Immature natural killer cell (primary cell): ENCODE measurements around the gene EBF3. TPM values are rescaled to one million over a fixed set of nuclear protein-coding genes. Genes with fewer than 3 reads are reported as not detected.

Experiments used
- DNase-seq, 3 donors: peaks; one replicate each; pipeline ENCODE4 v3.0.0; 2022; ENCODE audit warnings: mixed read lengths in 1 of 3
- H3K27ac Mint-ChIP-seq, 6 donors: one replicate each; pipeline ENCODE4 v1.8.0; 2020; ENCODE audit warnings: mixed read lengths in 6 of 6, mild to moderate bottlenecking in 5 of 6, inconsistent platforms in 4 of 6, moderate library complexity in 3 of 6
- H3K27me3 Mint-ChIP-seq, 3 donors: one replicate each; pipeline ENCODE4 v1.8.0; 2020 to 2021; ENCODE audit warnings: low read depth in 3 of 3, mild to moderate bottlenecking in 3 of 3, mixed read lengths in 3 of 3, moderate library complexity in 3 of 3, inconsistent platforms in 1 of 3
- H3K36me3 Mint-ChIP-seq, 3 donors: one replicate each; pipeline ENCODE4 v1.8.0; 2020; ENCODE audit warnings: mixed read lengths in 3 of 3, inconsistent platforms in 2 of 3, mild to moderate bottlenecking in 2 of 3
- H3K4me1 Mint-ChIP-seq, 2 donors: one replicate each; pipeline ENCODE4 v1.8.0; 2020; ENCODE audit warnings: inconsistent platforms in 2 of 2, mild to moderate bottlenecking in 2 of 2, mixed read lengths in 2 of 2, moderate library complexity in 1 of 2
- H3K4me3 Mint-ChIP-seq, 5 donors: one replicate each; pipeline ENCODE4 v1.8.0; 2020; ENCODE audit warnings: mild to moderate bottlenecking in 5 of 5, mixed read lengths in 5 of 5, inconsistent platforms in 3 of 5, moderate library complexity in 3 of 5
- H3K9me3 Mint-ChIP-seq, 6 donors: one replicate each; pipeline ENCODE4 v1.8.0; 2020; ENCODE audit warnings: mild to moderate bottlenecking in 6 of 6, mixed read lengths in 6 of 6, inconsistent platforms in 4 of 6, moderate library complexity in 3 of 6
- polyA plus RNA-seq, 3 donors: library from polyadenylated mRNA; unstranded; fragments of 300-500 nt; fragmentation: Illumina TruSeq; gene quantifications; one replicate each; pipeline ENCODE4 v1.2.3, GENCODE V29; 2021

EBF3 gene
- polyA plus RNA-seq, 3 donors from 2014 or later, result not detected

DNA sequence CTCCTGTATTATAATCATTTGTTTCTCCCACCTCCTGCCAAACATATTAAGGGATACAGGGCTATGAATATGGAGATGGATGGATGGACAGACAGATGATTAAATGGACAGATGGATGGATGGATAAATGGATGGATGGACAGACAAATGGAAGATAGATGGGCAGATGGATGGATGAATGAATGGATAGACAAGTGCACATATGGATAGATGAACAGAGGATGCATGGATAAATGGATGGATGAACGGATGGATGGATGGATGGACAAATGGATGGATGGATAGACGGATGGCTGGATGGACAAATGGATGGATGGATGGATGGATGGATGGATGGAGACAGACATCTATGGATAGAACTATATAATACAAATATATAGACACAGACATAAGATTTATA lies 59.8 kb downstream of the EBF3 start:
- Mint-ChIP-seq H3K9me3 (no peaks in the 10 kb centered on the region), H3K4me3 (no peak overlapping the region), H3K27ac (no peak overlapping the region), H3K27me3 (peaks cover 0 to 3% (median 0%) of the 10 kb centered on the region in 3 donors), H3K36me3 (no peaks in the 10 kb centered on the region), H3K4me1 (no peaks in the 10 kb centered on the region)
- DNase-seq, result no peak

DNA sequence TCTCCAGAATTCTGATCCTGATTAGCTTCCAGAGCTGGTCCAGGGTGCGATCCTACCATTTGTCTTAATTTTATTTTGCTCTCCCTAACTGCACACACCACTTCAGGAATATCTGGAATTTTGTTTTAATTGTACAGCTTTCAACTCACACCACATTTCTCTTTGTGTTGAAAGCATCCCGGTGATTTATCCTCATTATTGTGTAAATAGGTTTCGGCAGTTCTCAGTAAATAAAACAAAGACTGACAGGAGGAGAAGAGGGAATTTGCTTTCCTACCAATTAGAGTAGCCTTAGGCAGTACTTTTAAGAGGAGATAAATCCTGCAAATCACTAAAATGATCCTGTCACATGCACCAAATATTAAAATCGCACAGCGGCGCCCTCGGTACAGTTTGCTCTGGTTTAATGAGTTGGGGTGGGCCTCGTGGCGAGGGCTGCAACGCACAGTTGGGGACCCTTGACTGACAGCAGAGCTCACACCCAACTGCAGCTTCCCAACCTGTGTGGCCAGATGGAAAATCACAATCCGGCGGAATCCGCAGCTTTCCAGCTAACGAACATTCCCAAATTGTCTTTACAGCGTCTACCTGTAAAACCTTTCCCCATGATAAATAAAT lies 62.6 kb downstream of the EBF3 start:
- no peak overlapping the region for H3K27ac Mint-ChIP-seq
- H3K4me3 Mint-ChIP-seq, result no peak overlapping the region
- H3K4me1 Mint-ChIP-seq, result no peaks in the 10 kb centered on the region
- DNase-seq, result no peak
- H3K27me3 Mint-ChIP-seq, result peaks cover 0 to 13% (median 2%) of the 10 kb centered on the region in 3 donors
- H3K36me3 Mint-ChIP-seq, result no peaks in the 10 kb centered on the region
- no peaks in the 10 kb centered on the region for H3K9me3 Mint-ChIP-seq

DNA sequence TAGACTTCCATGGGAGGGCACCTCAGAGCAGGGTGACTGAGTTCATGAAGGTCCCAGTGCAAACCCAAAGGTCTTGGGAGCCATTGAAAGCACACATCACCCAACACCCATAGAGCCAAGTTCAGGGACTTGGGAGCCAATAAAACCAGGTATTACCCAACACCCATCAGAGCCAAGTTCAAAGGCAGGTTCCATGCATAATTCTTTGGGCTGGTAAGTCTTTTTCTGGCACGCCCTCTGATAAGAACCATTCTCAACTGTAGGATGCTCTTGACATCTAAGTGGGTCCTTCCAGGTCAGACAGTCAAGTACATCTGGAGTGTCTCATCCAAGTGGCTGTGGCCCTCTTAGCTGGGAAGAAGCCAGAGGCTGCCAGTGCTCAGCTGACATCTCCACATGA lies 63.2 kb downstream of the EBF3 start:
- Mint-ChIP-seq H3K36me3 (no peaks in the 10 kb centered on the region), H3K27ac (no peak overlapping the region), H3K4me3 (no peak overlapping the region), H3K4me1 (no peaks in the 10 kb centered on the region), H3K27me3 (peaks cover 0 to 13% (median 2%) of the 10 kb centered on the region in 3 donors), H3K9me3 (no peaks in the 10 kb centered on the region)
- no peak for DNase-seq

DNA sequence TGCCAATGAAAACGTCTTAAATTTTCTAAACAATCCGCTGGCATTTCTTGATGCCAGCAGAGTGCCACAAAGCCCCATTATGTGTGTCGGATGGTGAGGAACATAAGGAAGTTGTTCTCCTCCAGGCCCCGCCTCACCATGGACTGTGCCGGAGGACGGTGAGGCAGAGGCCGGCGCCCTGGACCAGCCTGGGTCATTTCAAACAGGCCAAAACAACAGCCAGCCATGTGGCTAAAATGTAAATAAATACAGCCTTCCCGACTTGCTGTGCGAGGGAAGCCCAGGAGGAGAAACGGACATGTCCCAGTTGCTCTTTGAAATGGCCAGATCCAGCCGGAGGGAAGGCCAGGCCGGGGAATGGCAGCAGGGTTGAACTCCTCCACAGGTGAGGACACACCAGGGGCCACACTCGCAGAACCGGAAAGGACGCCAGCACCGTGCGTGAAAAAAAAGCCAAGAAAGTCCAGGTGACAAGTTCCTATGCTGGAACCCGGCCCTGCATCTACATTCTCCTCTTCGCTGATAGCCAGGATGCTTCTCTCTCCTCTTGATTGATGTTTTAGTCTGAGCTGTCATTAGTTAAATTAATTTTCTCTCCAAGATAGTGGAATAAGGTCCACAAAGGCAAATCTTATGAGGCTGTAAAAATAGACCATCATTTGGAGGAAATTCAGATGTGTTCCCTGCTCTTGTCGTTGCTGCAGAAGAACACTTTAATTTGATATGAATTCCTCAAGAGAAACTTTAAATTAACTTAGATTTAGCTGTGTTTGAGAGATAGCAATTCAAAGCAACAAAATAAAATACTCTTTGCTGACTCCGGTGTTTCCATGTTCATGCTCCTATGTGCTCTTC lies 64.6 kb downstream of the EBF3 start:
- no peak overlapping the region for H3K4me3 Mint-ChIP-seq
- no peaks in the 10 kb centered on the region for H3K4me1 Mint-ChIP-seq
- H3K27ac Mint-ChIP-seq, result no peak overlapping the region
- DNase-seq, result no peak
- H3K36me3 Mint-ChIP-seq, result no peaks in the 10 kb centered on the region
- H3K27me3 Mint-ChIP-seq, result peaks cover 0 to 13% (median 2%) of the 10 kb centered on the region in 3 donors
- no peaks in the 10 kb centered on the region for H3K9me3 Mint-ChIP-seq

DNA sequence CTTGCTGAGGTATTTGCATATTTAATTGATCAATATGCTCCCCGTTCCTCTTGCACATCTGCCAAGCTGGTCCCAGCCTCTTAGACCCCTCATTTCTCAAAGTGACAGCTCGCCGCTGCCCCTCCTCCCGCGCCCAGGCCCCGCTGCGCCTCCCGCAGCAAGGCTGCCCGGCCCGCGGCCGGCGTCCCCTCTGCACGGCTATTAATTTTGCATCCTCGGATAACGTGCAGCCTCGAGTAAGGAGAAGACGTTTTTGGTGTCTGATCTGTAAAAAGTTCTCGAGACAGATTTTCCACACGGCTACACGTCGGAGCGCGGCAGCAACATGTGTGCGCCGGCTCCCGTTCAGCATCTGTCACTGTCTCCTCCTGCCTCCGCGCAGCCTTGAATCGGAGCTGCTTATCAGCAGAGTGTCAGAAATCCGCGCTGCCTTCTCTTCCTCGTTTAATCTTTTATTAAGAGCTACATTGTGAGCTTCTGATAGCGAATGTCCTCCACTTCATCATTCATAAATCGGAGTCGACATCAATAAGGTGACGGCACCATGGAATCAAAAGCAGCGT lies 65.3 kb downstream of the EBF3 start:
- no peak for DNase-seq
- Mint-ChIP-seq H3K36me3 (no peaks in the 10 kb centered on the region), H3K9me3 (no peaks in the 10 kb centered on the region), H3K4me1 (no peaks in the 10 kb centered on the region), H3K4me3 (no peak overlapping the region), H3K27me3 (peaks cover 0 to 13% (median 2%) of the 10 kb centered on the region in 3 donors), H3K27ac (no peak overlapping the region)

DNA sequence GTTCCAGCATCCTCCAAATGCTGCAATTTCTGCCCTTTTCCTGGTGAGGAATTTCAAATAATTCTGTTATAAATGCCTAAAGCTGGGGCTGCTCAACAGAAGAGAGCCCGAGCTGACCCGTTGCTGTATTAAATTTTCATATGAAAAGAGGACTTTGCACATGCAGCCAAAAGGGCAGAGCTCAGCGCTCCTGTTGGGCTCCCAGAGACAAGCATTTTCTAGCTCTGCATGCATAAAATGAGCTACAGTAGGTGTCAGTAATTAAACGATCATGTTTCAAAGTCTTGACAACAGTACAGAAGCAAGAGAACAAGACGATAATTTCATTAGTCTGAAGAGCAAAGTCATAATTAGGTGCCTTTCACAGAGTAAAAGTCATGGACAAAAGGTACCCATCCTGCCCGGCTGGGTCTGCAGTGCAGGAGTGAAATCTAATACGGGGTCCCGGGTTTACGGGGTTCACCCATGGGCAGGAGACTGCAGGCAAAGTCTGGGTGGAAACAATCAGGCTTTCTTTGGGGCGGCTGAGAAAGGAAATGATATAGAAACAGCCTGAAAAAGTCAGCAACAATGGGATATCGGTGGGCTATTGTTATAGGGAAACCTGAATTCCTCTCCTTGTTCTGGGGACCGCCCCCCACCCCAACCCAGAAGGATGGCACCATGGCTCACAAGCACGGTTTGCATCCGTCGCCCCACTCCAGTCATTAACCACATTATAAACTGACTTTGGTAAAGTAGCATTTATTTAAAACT lies 66.0 kb downstream of the EBF3 start:
- Mint-ChIP-seq H3K9me3 (no peaks in the 10 kb centered on the region), H3K27me3 (peaks cover 0 to 13% (median 2%) of the 10 kb centered on the region in 3 donors), H3K4me3 (no peak overlapping the region), H3K4me1 (no peaks in the 10 kb centered on the region), H3K27ac (no peak overlapping the region), H3K36me3 (no peaks in the 10 kb centered on the region)
- DNase-seq, result no peak

DNA sequence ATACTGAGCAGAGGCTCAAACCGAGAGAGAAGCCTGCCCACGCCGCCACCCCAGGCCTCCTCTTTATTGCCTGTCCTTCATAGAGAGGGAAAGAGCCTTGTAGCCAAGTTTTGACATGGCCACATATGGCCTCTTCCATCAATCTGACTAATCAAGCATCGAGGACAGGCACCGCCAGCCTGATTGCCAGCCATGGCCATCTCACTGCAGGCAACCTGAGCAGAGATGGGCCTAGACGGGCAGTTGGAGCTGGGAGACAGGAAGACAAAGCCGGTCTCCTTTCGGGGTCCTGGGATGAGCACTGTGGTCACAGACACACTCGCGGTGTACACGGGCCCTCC lies 67.2 kb downstream of the EBF3 start:
- Mint-ChIP-seq H3K27ac (no peak overlapping the region), H3K27me3 (peaks cover 0 to 13% (median 2%) of the 10 kb centered on the region in 3 donors), H3K4me3 (no peak overlapping the region), H3K36me3 (no peaks in the 10 kb centered on the region), H3K9me3 (no peaks in the 10 kb centered on the region), H3K4me1 (no peaks in the 10 kb centered on the region)
- DNase-seq, result no peak

DNA sequence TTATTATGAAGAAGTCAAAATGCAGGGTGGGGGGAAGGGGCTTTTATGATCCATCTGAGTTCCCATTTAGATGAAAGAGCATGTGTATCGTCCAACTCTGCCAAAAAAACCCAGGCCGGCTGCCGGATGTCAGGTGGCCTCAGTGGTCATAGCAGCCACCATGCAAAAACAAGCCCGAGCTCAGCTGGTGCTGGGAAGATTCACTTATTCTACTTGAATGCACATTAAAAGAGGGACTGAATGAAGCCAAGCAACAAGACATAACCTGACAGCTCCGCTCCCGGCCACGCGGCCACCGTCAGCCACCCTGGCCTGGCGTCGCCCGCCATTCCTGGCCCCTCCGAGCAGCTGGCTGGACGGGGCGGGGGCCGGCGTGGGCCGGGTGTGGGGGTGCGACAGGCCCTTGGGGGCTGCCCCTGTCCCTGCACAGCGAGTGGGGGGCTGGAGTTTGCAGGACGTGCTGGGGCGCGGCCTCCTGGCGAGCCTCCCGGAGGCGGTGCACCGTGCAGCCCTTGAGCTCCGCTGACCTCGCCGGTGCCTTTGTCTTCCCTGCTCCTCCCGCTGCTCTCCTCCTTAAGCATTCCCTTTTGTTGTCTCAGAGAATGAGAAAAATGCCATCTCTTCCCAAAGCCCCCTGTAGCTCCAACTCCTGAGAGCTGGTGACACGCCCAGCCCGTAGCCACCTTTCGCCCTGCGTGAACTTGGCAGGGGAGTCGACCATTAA lies 67.8 kb downstream of the EBF3 start:
- Mint-ChIP-seq H3K9me3 (no peaks in the 10 kb centered on the region), H3K27ac (no peak overlapping the region), H3K27me3 (peaks cover 0 to 13% (median 2%) of the 10 kb centered on the region in 3 donors), H3K4me1 (no peaks in the 10 kb centered on the region), H3K4me3 (no peak overlapping the region), H3K36me3 (no peaks in the 10 kb centered on the region)
- no peak for DNase-seq

DNA sequence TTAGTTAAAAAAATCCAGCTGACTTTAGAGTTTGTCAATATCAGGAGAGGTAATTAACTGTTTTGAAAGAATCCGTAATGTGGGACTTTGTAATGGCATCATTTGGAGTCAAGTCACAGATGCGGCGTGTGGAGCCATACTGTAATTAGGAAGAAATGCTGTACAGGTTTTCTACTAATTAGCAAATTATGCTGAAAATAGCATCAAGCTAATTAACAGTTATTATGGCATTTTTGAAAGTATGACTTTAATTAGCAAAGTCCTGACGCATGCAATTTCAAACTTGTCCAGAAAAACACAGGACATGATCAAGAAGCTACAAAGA lies 68.3 kb downstream of the EBF3 start:
- peaks cover 0 to 13% (median 2%) of the 10 kb centered on the region in 3 donors for H3K27me3 Mint-ChIP-seq
- H3K27ac Mint-ChIP-seq, result no peak overlapping the region
- DNase-seq, result no peak
- H3K9me3 Mint-ChIP-seq, result no peaks in the 10 kb centered on the region
- H3K4me3 Mint-ChIP-seq, result no peak overlapping the region
- no peaks in the 10 kb centered on the region for H3K36me3 Mint-ChIP-seq
- H3K4me1 Mint-ChIP-seq, result no peaks in the 10 kb centered on the region

DNA sequence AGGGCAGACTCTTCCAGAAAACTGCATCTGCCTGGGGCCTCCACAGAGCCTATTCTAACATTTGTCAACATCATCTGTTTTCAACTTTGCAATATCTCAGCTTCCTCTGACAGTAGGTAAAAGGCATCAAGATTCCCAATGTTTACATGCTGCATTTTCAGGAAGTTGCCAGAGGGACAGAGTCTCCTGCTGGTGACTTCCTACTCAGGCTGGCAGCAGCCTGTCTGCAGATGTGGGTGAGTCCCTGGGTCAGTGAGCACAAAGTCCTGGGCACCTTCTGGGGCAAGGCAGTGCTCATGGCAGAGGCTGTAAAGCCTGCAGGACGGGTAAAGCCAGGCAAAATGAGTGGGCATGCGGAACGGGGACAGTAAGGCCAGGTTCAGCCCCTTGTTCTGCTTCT lies 69.4 kb downstream of the EBF3 start:
- Mint-ChIP-seq H3K9me3 (no peaks in the 10 kb centered on the region), H3K4me3 (no peak overlapping the region), H3K36me3 (no peaks in the 10 kb centered on the region), H3K27ac (no peak overlapping the region), H3K27me3 (peaks cover 0 to 13% (median 2%) of the 10 kb centered on the region in 3 donors), H3K4me1 (no peaks in the 10 kb centered on the region)
- DNase-seq, result no peak

DNA sequence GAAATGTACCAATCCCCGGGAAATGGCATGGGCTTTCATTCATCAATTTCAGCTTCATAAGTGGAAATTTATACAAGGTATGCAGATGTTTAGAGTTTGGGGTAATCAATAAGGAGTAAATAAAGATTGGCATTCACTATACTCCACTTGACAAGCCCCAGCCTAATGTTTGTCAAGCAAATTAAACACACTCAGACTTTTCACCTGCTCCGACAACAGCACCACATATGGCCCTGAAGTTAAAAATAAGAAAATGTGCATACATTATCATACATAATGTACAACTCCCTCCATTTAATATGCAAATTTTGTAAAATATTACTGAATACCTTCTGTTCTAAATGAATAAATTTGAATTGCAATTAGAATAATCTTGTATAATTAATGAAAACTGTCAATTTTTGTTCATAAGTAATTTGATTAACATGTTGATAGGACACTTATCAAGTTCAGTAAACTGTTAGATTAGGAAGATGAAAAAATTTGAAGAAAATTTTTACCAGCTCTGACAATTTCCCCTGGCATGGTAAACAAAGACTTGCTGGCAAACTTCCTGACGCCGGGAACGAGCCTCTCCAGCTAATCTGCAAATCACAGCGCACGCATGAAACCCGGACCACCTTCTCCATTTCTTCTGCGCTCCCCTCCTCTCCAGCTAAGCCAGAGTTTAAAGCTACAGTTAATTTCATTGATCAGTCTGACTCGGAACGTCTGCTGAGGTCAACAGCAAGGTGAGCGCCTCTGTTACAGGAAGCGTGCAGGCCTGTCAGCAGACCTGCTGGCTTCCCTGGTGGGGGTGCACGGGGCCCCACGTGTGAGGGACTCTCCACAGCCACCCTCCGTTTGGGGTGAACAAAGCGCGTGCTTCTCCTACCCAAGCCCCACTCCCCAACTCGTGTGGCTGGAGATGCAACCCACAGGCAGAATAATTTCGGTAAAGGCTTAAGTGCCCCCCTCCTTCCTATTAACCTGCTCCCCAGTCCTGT lies 70.7 kb downstream of the EBF3 start:
- H3K27me3 Mint-ChIP-seq, result peaks cover 0 to 9% (median 4%) of the 10 kb centered on the region in 3 donors
- no peaks in the 10 kb centered on the region for H3K4me1 Mint-ChIP-seq
- H3K4me3 Mint-ChIP-seq, result no peak overlapping the region
- DNase-seq, result no peak
- H3K9me3 Mint-ChIP-seq, result no peaks in the 10 kb centered on the region
- H3K36me3 Mint-ChIP-seq, result no peaks in the 10 kb centered on the region
- no peak overlapping the region for H3K27ac Mint-ChIP-seq

DNA sequence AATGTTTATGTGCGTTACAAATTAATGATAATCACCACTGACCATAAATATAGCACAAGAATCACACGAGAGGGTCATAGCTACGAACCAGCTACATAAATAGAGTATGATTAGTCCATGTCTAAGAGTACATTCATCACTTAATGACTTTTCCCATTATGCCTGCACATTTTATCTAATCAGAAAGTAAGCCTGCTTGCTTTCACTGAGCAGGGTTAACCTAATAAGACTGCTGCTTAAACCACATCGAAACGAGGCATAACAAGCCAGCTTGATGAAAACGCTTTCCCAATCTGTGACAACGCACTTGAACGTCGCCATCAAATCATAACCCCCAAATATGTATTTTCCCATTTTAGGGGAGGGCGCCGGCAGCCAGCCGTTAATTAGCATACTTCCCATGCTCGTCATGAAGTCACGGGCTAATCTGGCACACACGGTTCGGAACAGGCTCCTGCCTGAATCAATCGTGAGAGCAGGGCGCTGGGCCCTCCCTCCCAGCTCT lies 71.5 kb downstream of the EBF3 start:
- no peak overlapping the region for H3K4me3 Mint-ChIP-seq
- no peaks in the 10 kb centered on the region for H3K9me3 Mint-ChIP-seq
- no peak overlapping the region for H3K27ac Mint-ChIP-seq
- DNase-seq, result no peak
- no peaks in the 10 kb centered on the region for H3K36me3 Mint-ChIP-seq
- peaks cover 0 to 5% (median 3%) of the 10 kb centered on the region in 3 donors for H3K27me3 Mint-ChIP-seq
- H3K4me1 Mint-ChIP-seq, result no peaks in the 10 kb centered on the region
